Mesodermal cell (in vitro differentiated cells): ENCODE data around the gene GLI1.

Experiments used
- H3K27ac ChIP-seq: 2 replicates; pipeline ENCODE4 v1.7.0; 2013; ENCODE audit warnings: mild to moderate bottlenecking, low read depth, low read length, moderate library complexity; ENCODE audit not compliant: severe bottlenecking
- H3K36me3 ChIP-seq: 2 replicates; pipeline ENCODE4 v1.7.1; 2013; ENCODE audit warnings: mild to moderate bottlenecking, low read length, moderate library complexity; ENCODE audit not compliant: control insufficient read depth, insufficient read depth
- H3K4me1 ChIP-seq: one replicate; pipeline ENCODE4 v1.7.1; 2013; ENCODE audit warnings: mild to moderate bottlenecking, low read length; ENCODE audit not compliant: insufficient read depth, control insufficient read depth, poor library complexity, severe bottlenecking
- H3K4me3 ChIP-seq: 2 replicates; pipeline ENCODE4 v1.7.0; 2013; ENCODE audit warnings: low read length, control low read depth, mild to moderate bottlenecking; ENCODE audit not compliant: insufficient read depth, poor library complexity, severe bottlenecking; ENCODE audit errors: extremely low read depth
- H3K9me3 ChIP-seq: 2 replicates; pipeline ENCODE4 v1.7.1; 2013; ENCODE audit warnings: mild to moderate bottlenecking, low read length, moderate library complexity; ENCODE audit not compliant: control insufficient read depth
- WGBS, 2 experiments: methylation state at CpG; one replicate each; pipeline ENCODE4 v1.1.5; 2013; ENCODE audit warnings: missing lambda C conversion rate in 2 of 2; ENCODE audit not compliant: insufficient coverage in 2 of 2; 5-methylcytosine and 5-hydroxymethylcytosine counted together

Gene GLI1

GRCh38 chr12:57476162-57476992 is 16.8 kb downstream of the GLI1 start:
- peak overlapping the region; percentile 30 for H3K4me3 ChIP-seq
- no peak overlapping the region for H3K27ac ChIP-seq
- H3K4me1 ChIP-seq: peaks cover 32% of the 10 kb centered on the region
- no peaks in the 10 kb centered on the region for H3K9me3 ChIP-seq
- H3K36me3 ChIP-seq: no peaks in the 10 kb centered on the region
- WGBS, 2 experiments: 43 to 59% methylated on average over 16 to 19 of the region's 29 CpGs

GRCh38 chr12:57476993-57477709 is 17.6 kb downstream of the GLI1 start:
- peaks cover 34% of the 10 kb centered on the region for H3K4me1 ChIP-seq
- H3K36me3 ChIP-seq: no peaks in the 10 kb centered on the region
- no peak overlapping the region for H3K27ac ChIP-seq
- 90 to 93% methylated on average over 7 to 11 of the region's 15 CpGs for WGBS, 2 experiments
- H3K9me3 ChIP-seq: no peaks in the 10 kb centered on the region
- H3K4me3 ChIP-seq: no peak overlapping the region

- H3K4me3 ChIP-seq: no peak overlapping the region
- H3K4me1 ChIP-seq: peaks cover 35% of the 10 kb centered on the region
- H3K9me3 ChIP-seq: no peaks in the 10 kb centered on the region
- H3K27ac ChIP-seq: no peak overlapping the region
- no peaks in the 10 kb centered on the region for H3K36me3 ChIP-seq
- WGBS, 2 experiments: 80% methylated on average over 5 to 7 of the region's 12 CpGs
Measured at GRCh38 chr12:57477710-57478681, 18.4 kb downstream of the GLI1 start.

- Histone ChIP-seq H3K4me1 (peaks cover 40% of the 10 kb centered on the region), H3K36me3 (no peaks in the 10 kb centered on the region), H3K9me3 (no peaks in the 10 kb centered on the region), H3K27ac (no peak overlapping the region), H3K4me3 (no peak overlapping the region)
- WGBS, 2 experiments: 90 to 94% methylated on average over 7 to 9 of the region's 10 CpGs
Measured at GRCh38 chr12:57479043-57479375, 19.4 kb downstream of the GLI1 start.

- Histone ChIP-seq H3K36me3 (no peaks in the 10 kb centered on the region), H3K4me3 (no peak within 1 kb of the TSS), H3K9me3 (no peaks in the 10 kb centered on the region), H3K4me1 (peaks cover 40% of the 10 kb centered on the region), H3K27ac (no peak within 1 kb of the TSS)
- 87 to 100% methylated on average over 3 to 4 of the region's 6 CpGs for WGBS, 2 experiments
Measured at GRCh38 chr12:57479376-57480115, 20.0 kb downstream of the GLI1 start, which contains the start of gene ARHGAP9. Gene ARHGAP9 (minus strand): TSS chr12:57479866. CDS start chr12:57479406, 460 bp downstream.

- Histone ChIP-seq H3K36me3 (no peaks in the 10 kb centered on the region), H3K4me1 (peaks cover 32% of the 10 kb centered on the region), H3K27ac (no peak overlapping the region), H3K4me3 (no peak overlapping the region), H3K9me3 (no peaks in the 10 kb centered on the region)
- WGBS, 2 experiments: no CpG with 5 or more reads among the region's 1 CpG
Measured at GRCh38 chr12:57481671-57482070, 22.1 kb downstream of the GLI1 start.

- WGBS, 2 experiments: 55 to 66% methylated on average over 3 to 4 of the region's 5 CpGs
Measured at GRCh38 chr12:57483466-57483865, 23.9 kb downstream of the GLI1 start.

GRCh38 chr12:57485695-57486094 is 26.1 kb downstream of the GLI1 start:
- Histone ChIP-seq H3K9me3 (no peaks in the 10 kb centered on the region), H3K4me1 (peaks cover 13% of the 10 kb centered on the region), H3K4me3 (no peak overlapping the region), H3K36me3 (peaks cover 20% of the 10 kb centered on the region), H3K27ac (no peak overlapping the region)

More at GRCh38 chr12:57483466-57483865, 23.9 kb downstream of the GLI1 start:
- no peak overlapping the region for H3K4me3 ChIP-seq
- H3K4me1 ChIP-seq: peaks cover 17% of the 10 kb centered on the region
- H3K36me3 ChIP-seq: no peaks in the 10 kb centered on the region
- no peaks in the 10 kb centered on the region for H3K9me3 ChIP-seq
- no peak overlapping the region for H3K27ac ChIP-seq

- WGBS, 2 experiments: 90 to 96% methylated on average over 22 to 23 of the region's 27 CpGs
- Histone ChIP-seq H3K4me3 (no peak overlapping the region), H3K27ac (no peak overlapping the region), H3K9me3 (no peaks in the 10 kb centered on the region), H3K36me3 (peaks cover 32% of the 10 kb centered on the region), H3K4me1 (peaks cover 11% of the 10 kb centered on the region)
Measured at GRCh38 chr12:57487055-57487596, 27.5 kb downstream of the GLI1 start.
